HG03575 (cell line): ENCODE results near the gene ETDB.
"Not testable (repeated sequence)": the region's sequence is repeated elsewhere in the genome, so short reads cannot be mapped to it uniquely, and the experiment has no call there.

Source experiments
- ATAC-seq: cut with Tn5 transposase; IDR thresholded peaks from one replicate; pipeline ENCODE4 v1.9.1; 2021; ENCODE audit not compliant: unreplicated experiment, insufficient number of reproducible peaks, low FRiP score; ENCODE audit errors: extremely low read depth

Gene ETDB

DNA sequence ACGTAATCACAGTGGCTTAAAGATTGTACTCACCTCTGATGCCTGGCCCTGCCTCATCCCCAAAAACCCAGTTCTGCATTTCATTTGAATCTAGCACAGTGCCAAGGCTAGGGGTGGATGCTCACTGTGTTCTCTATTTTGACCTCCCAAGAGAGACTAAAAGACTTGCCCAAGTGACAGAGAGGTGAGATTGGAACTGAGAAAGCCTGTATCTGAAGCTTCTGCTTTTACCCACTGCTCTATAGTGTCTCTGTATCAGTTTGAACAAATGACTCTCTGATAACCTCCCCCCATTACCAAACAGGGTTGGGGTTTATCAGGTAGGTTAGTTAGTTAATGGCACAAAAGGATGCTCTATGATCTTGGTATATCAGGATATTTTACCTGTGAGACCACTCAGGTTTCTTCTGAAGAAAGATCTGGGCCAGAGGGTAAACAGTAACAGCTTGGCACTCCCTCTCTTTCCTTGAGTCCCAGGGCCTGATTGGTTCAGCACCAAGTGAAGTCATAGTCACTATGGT, at the start of gene ETDB:
Gene ETDB, minus strand, starts transcription at position 471 of the 521 bp plus-strand sequence. CDS start 1,265 bp downstream, outside the sequence.
- not testable (repeated sequence) for ATAC-seq

DNA sequence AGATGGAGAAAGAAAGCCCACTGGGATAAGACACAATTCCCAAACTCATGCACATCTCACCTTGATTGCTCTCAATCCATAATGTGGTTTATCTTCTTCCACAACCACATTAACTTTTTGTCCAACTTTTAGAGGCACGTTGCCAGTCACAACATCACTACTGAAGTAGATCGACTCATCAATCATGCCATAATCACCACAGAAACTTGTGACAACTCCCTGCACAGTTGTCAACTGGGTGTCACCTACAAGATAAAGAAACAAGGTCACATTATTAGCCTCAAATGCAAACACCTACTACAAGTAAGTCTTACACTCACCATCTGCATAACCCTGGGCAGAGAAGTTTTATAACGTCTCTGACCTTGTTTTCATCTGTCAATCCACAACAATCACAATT, 49.2 kb upstream of the ETDB start:
- not testable (repeated sequence) for ATAC-seq

GRCh38 chrX:135168486-135168885, 48.2 kb upstream of the ETDB start:
- no peak for ATAC-seq

GRCh38 chrX:135154688-135155087, 34.4 kb upstream of the ETDB start:
- ATAC-seq, result not testable (repeated sequence)

- not testable (repeated sequence) for ATAC-seq
These were observed 5.8 kb upstream of the ETDB start for GRCh38 chrX:135126145-135126544.

- ATAC-seq, result not testable (repeated sequence)
These were observed 4.3 kb downstream of the ETDB start for GRCh38 chrX:135116064-135116463.

DNA sequence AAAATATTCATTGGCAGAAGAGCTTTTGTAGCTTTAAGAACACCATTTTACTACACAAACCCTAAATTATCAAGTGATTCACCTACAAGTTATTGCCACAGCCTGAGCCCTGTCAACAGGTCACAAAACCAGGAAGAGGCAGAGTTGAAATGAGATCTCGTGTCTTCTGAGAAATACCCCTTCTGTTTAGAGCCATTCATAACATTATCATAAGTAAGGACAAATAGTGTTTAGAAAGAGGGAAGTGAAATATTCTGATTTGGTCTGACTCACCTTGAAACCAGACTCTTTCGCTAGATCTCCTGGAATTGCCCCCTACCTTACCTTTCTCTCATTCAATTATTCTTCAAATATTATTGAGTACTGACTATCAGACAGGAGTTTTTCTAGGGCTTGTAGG, 5.9 kb downstream of the ETDB start:
- peak; percentile 98 for ATAC-seq

DNA sequence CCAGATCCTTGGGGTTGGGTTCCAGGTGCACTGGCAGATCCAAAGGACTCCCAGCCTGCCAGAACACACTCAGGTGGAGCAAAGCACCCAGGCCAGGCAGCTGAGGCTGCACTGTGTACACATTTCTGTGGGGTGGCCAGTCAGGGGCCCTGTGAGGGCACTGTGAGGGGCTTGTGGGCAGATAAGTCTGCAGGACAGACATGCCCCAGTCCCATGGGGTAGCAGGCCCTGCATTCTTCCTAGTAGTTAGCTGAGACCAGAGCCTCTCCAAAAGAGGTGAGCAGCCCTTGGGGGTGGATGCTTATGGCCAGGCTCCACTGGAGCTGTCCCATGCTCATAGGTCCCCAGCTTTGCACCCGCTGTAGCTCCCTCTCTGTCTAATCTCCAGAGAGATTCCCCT, 7.6 kb downstream of the ETDB start:
- ATAC-seq, result no peak

DNA sequence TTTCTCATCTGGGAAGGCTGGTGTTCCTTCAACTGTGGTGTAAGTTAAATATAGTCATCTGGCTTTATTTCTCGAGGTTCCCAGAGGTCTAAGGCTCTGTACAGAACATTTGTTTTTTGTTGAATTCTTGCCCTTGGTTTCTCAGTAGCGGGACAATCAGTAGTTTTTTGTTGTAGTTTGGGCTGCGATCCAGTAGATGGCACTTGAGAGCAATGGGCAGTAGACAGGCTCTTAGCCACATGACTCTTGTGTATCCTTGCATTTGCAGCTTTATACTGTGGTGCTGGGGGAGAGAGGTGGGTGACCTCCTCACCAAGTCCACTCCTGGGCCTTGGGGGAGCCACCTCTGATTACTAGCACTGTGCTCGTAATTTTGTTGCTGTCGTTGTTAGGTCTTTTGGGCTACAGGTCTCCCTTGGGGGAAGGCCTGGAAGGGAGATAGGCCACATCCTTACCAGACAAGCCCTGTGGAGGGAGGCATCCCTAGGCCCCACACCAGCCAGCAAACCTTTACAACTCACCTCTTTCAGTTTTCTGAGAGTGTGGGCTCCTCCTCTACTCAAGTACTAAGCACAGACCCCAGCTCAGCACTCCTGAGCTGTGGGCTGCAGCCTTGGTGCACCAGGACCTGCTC, 8.1 kb downstream of the ETDB start:
- no peak for ATAC-seq

DNA sequence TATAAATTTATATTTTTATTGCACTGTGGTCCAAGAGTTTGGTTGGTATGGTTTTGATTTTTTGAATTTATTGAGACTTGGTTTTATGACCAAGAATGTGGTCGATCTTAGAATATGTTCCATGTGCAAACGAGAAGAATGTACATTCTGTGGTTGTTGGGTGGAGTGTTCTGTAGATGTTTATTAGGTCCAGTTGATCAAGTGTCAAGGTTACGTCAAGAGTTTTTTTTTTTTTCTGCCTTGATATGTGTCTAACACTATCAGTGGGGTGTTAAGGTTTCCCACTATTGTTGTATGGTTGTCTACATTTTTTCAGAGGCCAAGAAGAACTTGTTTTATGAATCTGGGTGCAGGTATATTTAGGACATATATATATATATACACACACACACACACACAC, 10.8 kb downstream of the ETDB start:
- no peak for ATAC-seq

- ATAC-seq, result no peak
These were observed 20.9 kb downstream of the ETDB start for GRCh38 chrX:135099493-135099783.

DNA sequence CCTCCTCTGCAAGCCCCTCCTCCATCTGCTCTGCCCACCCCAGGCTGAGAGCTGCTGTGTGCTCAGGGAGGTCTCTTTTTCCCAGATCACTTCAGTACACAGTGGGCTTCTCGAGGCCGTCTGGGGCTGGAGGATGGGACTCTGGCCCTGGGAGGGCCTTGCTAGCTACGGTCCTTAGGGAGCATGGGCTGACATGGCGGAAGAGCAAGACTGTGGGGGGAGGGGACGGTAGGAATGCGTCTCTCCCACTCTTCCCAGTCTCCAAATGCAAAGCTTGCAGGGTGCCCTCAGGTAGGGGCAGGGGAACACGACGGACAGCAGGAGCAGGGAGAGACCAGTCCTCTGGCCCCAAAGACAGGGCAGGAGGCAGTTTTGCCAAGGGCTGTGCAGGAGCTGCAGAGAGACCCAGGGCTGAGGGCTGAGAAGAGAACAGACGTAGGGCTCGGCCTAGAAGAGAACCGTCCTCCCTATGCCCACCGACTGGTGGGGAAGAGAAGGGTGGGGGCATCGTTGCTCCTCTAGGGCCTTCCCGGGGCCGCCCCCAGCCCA, 23.1 kb downstream of the ETDB start:
- ATAC-seq, result not testable (repeated sequence)

- ATAC-seq, result no peak
These were observed 24.6 kb downstream of the ETDB start for GRCh38 chrX:135095715-135096114.

DNA sequence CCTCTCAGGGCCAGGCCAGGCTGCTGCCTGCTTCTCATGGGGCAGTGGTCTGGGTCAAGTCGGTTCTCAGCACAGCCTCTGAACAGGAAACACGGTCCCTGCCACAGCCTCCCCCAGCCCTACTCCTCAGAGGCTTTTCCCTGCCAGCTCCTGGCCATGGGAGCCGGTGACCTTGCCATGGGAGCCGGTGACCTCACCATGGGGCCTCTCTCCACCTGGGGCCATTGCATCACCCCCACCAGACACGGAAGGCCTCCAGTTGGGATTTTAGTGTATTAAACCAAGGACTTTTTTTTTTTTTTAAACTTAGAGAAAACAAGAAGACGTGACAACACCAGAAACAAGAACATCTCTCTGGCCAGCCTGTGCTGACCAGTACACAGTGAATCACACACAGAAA, 25.6 kb downstream of the ETDB start:
- ATAC-seq, result no peak

DNA sequence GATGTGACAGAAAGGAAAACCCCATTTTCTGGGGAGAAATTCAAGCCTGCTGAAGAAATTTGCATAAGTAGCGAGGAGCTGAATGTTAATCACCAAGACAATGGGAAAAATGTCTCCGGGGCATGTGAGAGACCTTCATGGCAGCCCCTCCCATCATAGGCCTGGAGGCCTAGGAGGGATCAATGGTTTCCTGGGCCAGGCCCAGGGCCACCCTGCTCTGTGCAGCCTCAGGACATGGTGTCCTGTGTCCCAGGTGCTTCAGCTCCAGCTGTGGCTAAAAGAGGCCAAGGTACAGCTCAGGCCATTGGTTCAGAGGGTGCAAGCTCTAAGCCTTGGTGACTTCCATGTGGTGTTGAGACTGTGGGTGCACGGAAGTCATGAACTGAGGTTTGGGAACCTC, 31.2 kb downstream of the ETDB start:
- ATAC-seq, result no peak

DNA sequence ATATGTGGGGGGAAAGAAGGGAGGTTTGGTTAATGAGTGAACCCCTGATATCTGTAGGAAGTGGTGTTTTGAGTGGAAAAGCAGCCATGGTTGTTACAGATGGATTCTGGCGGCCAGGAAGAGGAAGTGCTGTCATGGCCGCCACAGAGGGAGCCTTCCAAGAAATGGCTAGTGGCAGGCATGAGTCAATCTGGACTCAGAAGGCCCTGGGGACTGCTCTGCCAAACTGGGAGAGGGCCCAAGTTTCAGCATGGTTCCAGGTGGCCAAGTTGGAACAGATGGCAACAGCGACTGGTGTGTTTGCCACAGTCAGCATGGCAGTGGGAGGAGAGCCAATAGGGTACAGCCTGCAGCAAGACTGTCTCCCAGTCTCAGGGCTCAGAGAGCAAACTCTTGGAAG, 32.5 kb downstream of the ETDB start:
- ATAC-seq, result no peak

DNA sequence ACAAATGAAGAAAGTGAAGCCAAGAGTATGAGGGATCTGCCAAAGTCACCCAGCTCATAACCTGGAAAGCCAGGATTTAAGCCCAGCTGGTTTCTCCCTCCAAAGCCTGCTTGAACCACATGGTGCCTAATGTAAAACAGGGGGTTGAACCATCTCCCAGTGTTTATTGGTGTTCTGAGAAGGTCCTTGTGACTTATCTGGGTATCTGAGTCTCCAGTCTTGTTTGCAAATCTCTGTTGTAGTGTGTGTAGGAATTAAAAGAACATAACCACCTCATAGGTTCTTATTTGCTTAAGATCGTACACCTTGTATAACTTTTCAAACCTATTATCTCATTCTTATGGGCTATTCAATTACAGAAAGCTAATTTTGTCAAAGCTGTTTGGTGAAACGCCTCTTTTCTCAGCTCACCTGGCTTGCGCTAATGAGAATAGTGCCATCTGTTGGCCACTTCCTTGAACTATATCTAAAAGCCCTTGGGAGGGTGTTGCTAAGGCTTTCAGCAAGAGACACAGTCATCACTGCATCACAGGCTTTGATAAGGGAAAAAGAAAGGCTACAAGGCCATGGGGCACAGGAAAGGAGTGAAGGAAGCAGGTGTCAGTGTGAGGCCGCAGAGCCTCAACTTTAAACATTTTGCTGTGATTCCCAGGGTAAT, 34.0 kb downstream of the ETDB start:
- no peak for ATAC-seq

GRCh38 chrX:135081693-135082404, 38.5 kb downstream of the ETDB start:
- ATAC-seq, result no peak
